B cell (primary cell): ENCODE data around the gene ARPC3. TPM values are rescaled to one million over a fixed set of nuclear protein-coding genes. Genes with fewer than 3 reads are reported as not detected.

Experiments used
- ATAC-seq: fragments of 200-7000 bp; cut with Tn5 transposase; one replicate; pipeline ENCODE4 v1.10.0; 2021; ENCODE audit warnings: low read depth, mild to moderate bottlenecking, moderate number of reproducible peaks, moderate library complexity
- CTCF ChIA-PET: fragments of 350-600 bp; sonication (Branson Sonifier 250); formaldehyde crosslinking; loops from one replicate; lab custom pipeline; 2021; ENCODE audit warnings: antibody characterized with exemption, inconsistent platforms; lab: Charles Lee
- POLR2A ChIA-PET: fragments of 350-600 bp; sonication (Branson Sonifier 250); formaldehyde crosslinking; loops from one replicate; lab custom pipeline; 2021; ENCODE audit warnings: antibody characterized with exemption; lab: Charles Lee
- DNase-seq: peaks from one replicate; pipeline ENCODE4 v3.0.0; 2013
- H2AFZ ChIP-seq: 2 replicates; pipeline ENCODE4 v1.6.1; 2012; ENCODE audit warnings: mild to moderate bottlenecking, low read depth, low read length; ENCODE audit not compliant: insufficient read depth, poor library complexity, severe bottlenecking
- H3K27ac ChIP-seq, 2 donors: 1 replicate in 1 of 2; 2 replicates in 1 of 2; pipeline ENCODE4 v1.5.1; 2012 to 2013; ENCODE audit warnings: low read length in 2 of 2, mild to moderate bottlenecking in 2 of 2, moderate library complexity in 1 of 2
- H3K27me3 ChIP-seq, 4 experiments: fragments of 200-600 bp in 1 of 4; sonication (generic) in 1 of 4; replicated peaks in 1 of 4; 1 replicate in 2 of 4; 2 replicates in 2 of 4; pipeline versions ENCODE4 v1.6.1 to v1.7.0; 2013 to 2016; ENCODE audit warnings: low read length in 3 of 4, mild to moderate bottlenecking in 2 of 4, mixed read lengths in 1 of 4, moderate library complexity in 1 of 4; ENCODE audit not compliant: insufficient read depth in 4 of 4, control insufficient read depth in 3 of 4; ENCODE audit errors: control extremely low read depth in 1 of 4
- H3K36me3 ChIP-seq, 2 experiments: replicated peaks in 1 of 2; 1 replicate in 1 of 2; 2 replicates in 1 of 2; pipeline versions ENCODE4 v1.6.1 to v1.7.1; 2013; ENCODE audit warnings: low read length in 1 of 2; ENCODE audit not compliant: insufficient read depth in 2 of 2, control insufficient read depth in 1 of 2; ENCODE audit errors: control extremely low read depth in 1 of 2, extremely low read depth in 1 of 2
- H3K4me1 ChIP-seq, 2 donors: fragments of 200-600 bp in 1 of 2; sonication (generic) in 1 of 2; 1 replicate in 1 of 2; 2 replicates in 1 of 2; pipeline versions ENCODE4 v1.5.1 to v1.6.1; 2013 to 2017; ENCODE audit warnings: low read length in 2 of 2; ENCODE audit not compliant: control insufficient read depth in 2 of 2, insufficient read depth in 2 of 2
- H3K4me2 ChIP-seq: replicated peaks from 2 replicates; pipeline ENCODE3; 2012; ENCODE audit warnings: mild to moderate bottlenecking, low read depth, low read length; ENCODE audit not compliant: poor library complexity, severe bottlenecking
- H3K4me3 ChIP-seq, 5 experiments: fragments of 200-600 bp in 1 of 5; sonication (generic) in 1 of 5; 1 replicate in 3 of 5; 2 replicates in 2 of 5; pipeline versions ENCODE4 v1.5.1 to v1.7.0; 2011 to 2016; ENCODE audit warnings: low read length in 4 of 5, mild to moderate bottlenecking in 4 of 5, low read depth in 2 of 5, control low read depth in 1 of 5, moderate library complexity in 1 of 5; ENCODE audit not compliant: insufficient read depth in 1 of 5; ENCODE audit errors: control extremely low read depth in 1 of 5, extremely low read depth in 1 of 5
- H3K79me2 ChIP-seq: fragments of 200-600 bp; sonication (generic); one replicate; pipeline ENCODE4 v1.6.0; 2016; ENCODE audit warnings: low read length; ENCODE audit not compliant: control insufficient read depth, insufficient read depth
- H3K9ac ChIP-seq: fragments of 200-600 bp; sonication (generic); 2 replicates; pipeline ENCODE4 v1.6.1; 2017; ENCODE audit warnings: mild to moderate bottlenecking, low read length, moderate library complexity
- H3K9me3 ChIP-seq, 3 donors: one replicate each; pipeline versions ENCODE4 v1.6.1 to v1.7.1; 2013; ENCODE audit warnings: low read length in 2 of 3; ENCODE audit not compliant: control insufficient read depth in 2 of 3, insufficient read depth in 1 of 3; ENCODE audit errors: control extremely low read depth in 1 of 3
- H4K20me1 ChIP-seq: 2 replicates; pipeline ENCODE4 v1.6.0; 2012; ENCODE audit warnings: mild to moderate bottlenecking, low read length; ENCODE audit not compliant: insufficient read depth, control insufficient read depth, poor library complexity, severe bottlenecking
- H3K27ac Mint-ChIP-seq: one replicate; pipeline ENCODE4 v1.8.0; 2021; ENCODE audit warnings: mixed read lengths
- H3K27me3 Mint-ChIP-seq: one replicate; pipeline ENCODE4 v1.8.0; 2021; ENCODE audit warnings: mixed read lengths
- H3K4me1 Mint-ChIP-seq: one replicate; pipeline ENCODE4 v1.8.0; 2021; ENCODE audit warnings: mixed read lengths
- H3K4me3 Mint-ChIP-seq: one replicate; pipeline ENCODE4 v1.8.0; 2021; ENCODE audit warnings: mixed read lengths
- H3K9me3 Mint-ChIP-seq: one replicate; pipeline ENCODE4 v1.8.0; 2022; ENCODE audit warnings: mixed read lengths; ENCODE audit not compliant: insufficient read depth
- EZH2 ChIP-seq: IDR thresholded peaks from 2 replicates; pipeline ENCODE4 v1.6.1; 2012; ENCODE audit warnings: borderline replicate concordance, low read depth, mild to moderate bottlenecking, moderate library complexity, low read length; ENCODE audit not compliant: insufficient read depth, poor library complexity, severe bottlenecking
- WGBS: methylation state at CpG from one replicate; pipeline ENCODE4 v1.1.5; 2013; ENCODE audit warnings: missing lambda C conversion rate; ENCODE audit not compliant: insufficient coverage; 5-methylcytosine and 5-hydroxymethylcytosine counted together
- intact Hi-C: fragments of 100-400 bp; cut with micrococcal nuclease; formaldehyde crosslinking; loops from one replicate; pipeline ENCODE4 v1.10.0; 2022
- polyA plus RNA-seq: library from polyadenylated mRNA; depleted of rRNA; stranded (reverse); fragments of >200 nt; gene quantifications from 2 replicates; pipeline ENCODE4 v1.2.3, GENCODE V29; 2012
- total RNA-seq, 2 donors: library from RNA; stranded (reverse); fragments of 120-200 nt in 1 of 2; gene quantifications; 1 replicate in 1 of 2; 2 replicates in 1 of 2; pipeline versions ENCODE4 v1.2.3 to v1.2.4, GENCODE V29; 2013 to 2022
- TF ChIP-seq, protein P1 (sequence below): fragments of 200-600 bp; IDR thresholded peaks from one replicate; pipeline ENCODE4 v1.8.0; 2022; ENCODE audit warnings: antibody characterized with exemption, mild to moderate bottlenecking

The ARPC3 gene
- total and polyA plus RNA-seq, 2 donors (not counting 1 experiment from before 2014, with no cell fraction given): 197 to 360 TPM

DNA sequence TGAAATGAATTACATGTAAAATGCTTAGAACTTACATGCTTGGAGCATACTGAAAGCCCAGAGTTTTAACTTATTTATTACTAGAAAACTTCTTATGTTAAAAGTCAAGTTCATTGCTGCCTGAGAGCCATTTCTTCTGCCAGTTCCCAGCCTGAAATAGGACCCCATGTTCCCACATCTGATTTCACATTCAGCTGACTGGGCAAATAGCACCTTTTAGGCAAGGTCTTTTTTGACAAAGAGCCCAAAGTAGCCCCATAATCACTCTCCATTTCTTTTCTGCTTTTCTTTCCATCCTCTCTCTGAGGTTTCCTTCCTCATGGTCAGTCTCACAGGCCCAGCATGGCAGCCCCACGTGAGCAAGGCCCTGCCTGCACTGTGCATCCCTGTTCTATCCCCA, 1.1 kb upstream of the ARPC3 start:
- TF ChIP-seq, protein P1, sequence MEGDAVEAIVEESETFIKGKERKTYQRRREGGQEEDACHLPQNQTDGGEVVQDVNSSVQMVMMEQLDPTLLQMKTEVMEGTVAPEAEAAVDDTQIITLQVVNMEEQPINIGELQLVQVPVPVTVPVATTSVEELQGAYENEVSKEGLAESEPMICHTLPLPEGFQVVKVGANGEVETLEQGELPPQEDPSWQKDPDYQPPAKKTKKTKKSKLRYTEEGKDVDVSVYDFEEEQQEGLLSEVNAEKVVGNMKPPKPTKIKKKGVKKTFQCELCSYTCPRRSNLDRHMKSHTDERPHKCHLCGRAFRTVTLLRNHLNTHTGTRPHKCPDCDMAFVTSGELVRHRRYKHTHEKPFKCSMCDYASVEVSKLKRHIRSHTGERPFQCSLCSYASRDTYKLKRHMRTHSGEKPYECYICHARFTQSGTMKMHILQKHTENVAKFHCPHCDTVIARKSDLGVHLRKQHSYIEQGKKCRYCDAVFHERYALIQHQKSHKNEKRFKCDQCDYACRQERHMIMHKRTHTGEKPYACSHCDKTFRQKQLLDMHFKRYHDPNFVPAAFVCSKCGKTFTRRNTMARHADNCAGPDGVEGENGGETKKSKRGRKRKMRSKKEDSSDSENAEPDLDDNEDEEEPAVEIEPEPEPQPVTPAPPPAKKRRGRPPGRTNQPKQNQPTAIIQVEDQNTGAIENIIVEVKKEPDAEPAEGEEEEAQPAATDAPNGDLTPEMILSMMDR: no peak
- no peak for TF ChIP-seq EZH2
- no peaks in the 10 kb centered on the region for H3K27me3 ChIP-seq
- no peak for ATAC-seq
- peaks cover 43 to 52% of the 10 kb centered on the region in 2 donors for H3K4me1 ChIP-seq
- no peak overlapping the region for H3K9ac ChIP-seq
- 91% methylated on average over 1 of the region's 1 CpG for WGBS
- POLR2A ChIA-PET: interaction anchor here (1.2 to 2.1 kb wide), 3 partner anchors 17 to 153 kb away, joined by 4 to 11 read pairs (median 4); partner anchors contain the start of gene GPN3
- H3K4me3 Mint-ChIP-seq: peak overlapping the region; percentile 71
- no peak for DNase-seq
- peaks cover 34% of the 10 kb centered on the region for H4K20me1 ChIP-seq
- H3K4me1 Mint-ChIP-seq: peaks cover 43% of the 10 kb centered on the region
- peak overlapping the region in 1 of 2 donors; percentile 35 for H3K27ac ChIP-seq
- H2AFZ ChIP-seq: no peak overlapping the region
- H3K9me3 ChIP-seq: no peaks in the 10 kb centered on the region
- H3K27ac Mint-ChIP-seq: peak overlapping the region; percentile 53
- intact Hi-C loops: loop anchor here (2.0 to 5.0 kb wide), 2 partner anchors 101 to 248 kb away; no protein-coding TSS in a partner anchor
- peak overlapping the region; percentile 77 for H3K4me2 ChIP-seq
- CTCF ChIA-PET: interaction anchor here (1.0 to 15.2 kb wide), 14 partner anchors 17 to 437 kb away, joined by 3 to 329 read pairs (median 15); partner anchors contain the start of genes FAM216A, GPN3, RAD9B and TCTN1
- H3K36me3 ChIP-seq: peaks cover 1 to 32% of the 10 kb centered on the region in 2 experiments
- H3K9me3 Mint-ChIP-seq: no peaks in the 10 kb centered on the region
- H3K79me2 ChIP-seq: peaks cover 55% of the 10 kb centered on the region
- H3K27me3 Mint-ChIP-seq: no peaks in the 10 kb centered on the region
- H3K4me3 ChIP-seq: no peak overlapping the region

DNA sequence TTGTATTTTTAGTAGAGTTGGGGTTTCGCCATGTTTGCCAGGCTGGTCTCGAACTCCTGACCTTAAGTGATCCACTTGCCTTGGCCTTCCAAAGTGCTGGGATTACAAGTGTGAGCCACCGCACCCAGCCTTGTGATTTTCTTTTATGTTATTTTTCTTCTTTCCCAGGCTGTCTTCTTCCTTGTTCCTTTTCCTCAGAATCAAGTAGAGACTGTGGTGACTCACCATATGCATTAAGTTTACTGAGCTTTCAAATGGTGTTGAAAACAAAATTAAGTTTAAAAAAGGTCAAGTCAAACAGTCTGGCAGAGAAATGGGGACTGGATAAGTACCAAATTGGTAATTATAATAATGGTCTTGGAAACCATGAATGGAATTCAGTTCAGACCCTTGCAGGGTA, 5.7 kb downstream of the ARPC3 start:
- POLR2A ChIA-PET: interaction anchor here (0.6 kb wide), 1 partner anchor 54 kb away, joined by 4 read pairs; no protein-coding TSS in a partner anchor
- no peak overlapping the region for H3K4me3 Mint-ChIP-seq
- H3K27ac ChIP-seq: no peak overlapping the region

More for the DNA sequence above, 5.7 kb downstream of the ARPC3 start:
- DNase-seq: no peak
- Histone ChIP-seq H3K79me2 (peaks cover 91% of the 10 kb centered on the region), H3K4me3 (no peak overlapping the region), H3K9me3 (no peaks in the 10 kb centered on the region), H2AFZ (no peak overlapping the region), H3K4me2 (no peak overlapping the region), H4K20me1 (peaks cover 76% of the 10 kb centered on the region), H3K27me3 (no peaks in the 10 kb centered on the region), H3K36me3 (peaks cover 12 to 75% of the 10 kb centered on the region in 2 experiments), H3K4me1 (peaks cover 34 to 40% of the 10 kb centered on the region in 2 donors), H3K9ac (no peak overlapping the region)
- Mint-ChIP-seq H3K4me1 (peaks cover 37% of the 10 kb centered on the region), H3K27me3 (no peaks in the 10 kb centered on the region), H3K27ac (no peak overlapping the region), H3K9me3 (no peaks in the 10 kb centered on the region)
- no CpG with 5 or more reads among the region's 3 CpGs for WGBS
- no peak for ATAC-seq
- TF ChIP-seq EZH2: no peak
- TF ChIP-seq, protein P1: no peak
- CTCF ChIA-PET: no interaction called here
- intact Hi-C loops: no loop called here
